ENCODE results near the gene TCL1B. TPM values are rescaled to one million over a fixed set of nuclear protein-coding genes. Genes with fewer than 3 reads are reported as not detected.

The TCL1B gene
- total RNA-seq, 1 experiment from 2014 or later = not detected

- in situ Hi-C loops (cut with HindIII; ENCODE audit: low pct_unique_long_range_greater_than_20kb, low sequenced_read_pairs) = no loop called here
- Histone ChIP-seq H3K9me3 (ENCODE audit: control insufficient read depth, insufficient read depth, low read depth, low read length) (no peaks in the 10 kb centered on the region), H3K27ac (ENCODE audit: low read length) (no peak overlapping the region), H3K27me3 (ENCODE audit: control insufficient read depth, insufficient read depth, low read length) (no peaks in the 10 kb centered on the region), H3K4me3 (ENCODE audit: low read depth in 2 of 2, low read length in 2 of 2) (no peak overlapping the region), H3K4me1 (ENCODE audit: control insufficient read depth, insufficient read depth, low read length) (no peaks in the 10 kb centered on the region), H3K36me3 (ENCODE audit: control insufficient read depth, insufficient read depth, low read length) (no peaks in the 10 kb centered on the region)
- intact Hi-C loops (cut with micrococcal nuclease; ENCODE audit: unreplicated experiment) = no loop called here
- POLR2A ChIA-PET = no interaction called here
- no TSS peak for BruUV-seq (replicated peaks)
- ATAC-seq (no peak), DNase-seq (ENCODE audit: low read depth, low spot score) (no peak)
- TF ChIP-seq, protein P1, sequence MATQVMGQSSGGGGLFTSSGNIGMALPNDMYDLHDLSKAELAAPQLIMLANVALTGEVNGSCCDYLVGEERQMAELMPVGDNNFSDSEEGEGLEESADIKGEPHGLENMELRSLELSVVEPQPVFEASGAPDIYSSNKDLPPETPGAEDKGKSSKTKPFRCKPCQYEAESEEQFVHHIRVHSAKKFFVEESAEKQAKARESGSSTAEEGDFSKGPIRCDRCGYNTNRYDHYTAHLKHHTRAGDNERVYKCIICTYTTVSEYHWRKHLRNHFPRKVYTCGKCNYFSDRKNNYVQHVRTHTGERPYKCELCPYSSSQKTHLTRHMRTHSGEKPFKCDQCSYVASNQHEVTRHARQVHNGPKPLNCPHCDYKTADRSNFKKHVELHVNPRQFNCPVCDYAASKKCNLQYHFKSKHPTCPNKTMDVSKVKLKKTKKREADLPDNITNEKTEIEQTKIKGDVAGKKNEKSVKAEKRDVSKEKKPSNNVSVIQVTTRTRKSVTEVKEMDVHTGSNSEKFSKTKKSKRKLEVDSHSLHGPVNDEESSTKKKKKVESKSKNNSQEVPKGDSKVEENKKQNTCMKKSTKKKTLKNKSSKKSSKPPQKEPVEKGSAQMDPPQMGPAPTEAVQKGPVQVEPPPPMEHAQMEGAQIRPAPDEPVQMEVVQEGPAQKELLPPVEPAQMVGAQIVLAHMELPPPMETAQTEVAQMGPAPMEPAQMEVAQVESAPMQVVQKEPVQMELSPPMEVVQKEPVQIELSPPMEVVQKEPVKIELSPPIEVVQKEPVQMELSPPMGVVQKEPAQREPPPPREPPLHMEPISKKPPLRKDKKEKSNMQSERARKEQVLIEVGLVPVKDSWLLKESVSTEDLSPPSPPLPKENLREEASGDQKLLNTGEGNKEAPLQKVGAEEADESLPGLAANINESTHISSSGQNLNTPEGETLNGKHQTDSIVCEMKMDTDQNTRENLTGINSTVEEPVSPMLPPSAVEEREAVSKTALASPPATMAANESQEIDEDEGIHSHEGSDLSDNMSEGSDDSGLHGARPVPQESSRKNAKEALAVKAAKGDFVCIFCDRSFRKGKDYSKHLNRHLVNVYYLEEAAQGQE (IDR thresholded peaks at IDR 0.05; ENCODE audit: insufficient read depth in 1 of 2, low read depth in 2 of 2, low read length in 1 of 2) = no peak
- TF ChIP-seq TCF7L2 (IDR thresholded peaks at IDR 0.05; ENCODE audit: low read depth, low read length) (no peak), SIN3A (IDR thresholded peaks at IDR 0.05; ENCODE audit: borderline replicate concordance, insufficient read depth, low read depth, low read length) (no peak), CTCF (IDR thresholded peaks at IDR 0.05) (no peak), POLR2AphosphoS5 (IDR thresholded peaks at IDR 0.05; ENCODE audit: low read depth, low read length) (no peak)
- CTCF ChIA-PET = no interaction called here
Measured at GRCh38 chr14:95649230-95649629, 37.0 kb upstream of the TCL1B start.

- H3K4me3 ChIP-seq (ENCODE audit: low read depth in 2 of 2, low read length in 2 of 2) = no peak overlapping the region
- H3K36me3 ChIP-seq (ENCODE audit: control insufficient read depth, insufficient read depth, low read length) = no peaks in the 10 kb centered on the region
- no TSS peak for BruUV-seq (replicated peaks)
- in situ Hi-C loops (cut with HindIII; ENCODE audit: low pct_unique_long_range_greater_than_20kb, low sequenced_read_pairs) (no loop called here), intact Hi-C loops (cut with micrococcal nuclease; ENCODE audit: unreplicated experiment) (no loop called here)
- H3K27me3 ChIP-seq (ENCODE audit: control insufficient read depth, insufficient read depth, low read length) = no peaks in the 10 kb centered on the region
- ATAC-seq = no peak
- H3K4me1 ChIP-seq (ENCODE audit: control insufficient read depth, insufficient read depth, low read length) = no peaks in the 10 kb centered on the region
- H3K27ac ChIP-seq (ENCODE audit: low read length) = no peak overlapping the region
- CTCF ChIA-PET = no interaction called here
- TF ChIP-seq TCF7L2 (IDR thresholded peaks at IDR 0.05; ENCODE audit: low read depth, low read length) (no peak), CTCF (IDR thresholded peaks at IDR 0.05) (no peak), SIN3A (IDR thresholded peaks at IDR 0.05; ENCODE audit: borderline replicate concordance, insufficient read depth, low read depth, low read length) (no peak), POLR2AphosphoS5 (IDR thresholded peaks at IDR 0.05; ENCODE audit: low read depth, low read length) (no peak)
- TF ChIP-seq, protein P1 (IDR thresholded peaks at IDR 0.05; ENCODE audit: insufficient read depth in 1 of 2, low read depth in 2 of 2, low read length in 1 of 2) = no peak
- DNase-seq (ENCODE audit: low read depth, low spot score) = no peak
- POLR2A ChIA-PET = no interaction called here
- no peaks in the 10 kb centered on the region for H3K9me3 ChIP-seq (ENCODE audit: control insufficient read depth, insufficient read depth, low read depth, low read length)
Measured at GRCh38 chr14:95651028-95651427, 35.2 kb upstream of the TCL1B start.

Data from Panc1 (cell line).